Activated CD4-positive, alpha-beta T cell treated with anti-CD3 and anti-CD28 coated beads for 36 hours (primary cell): ENCODE measurements around the gene PHACTR2. TPM values are rescaled to one million over a fixed set of nuclear protein-coding genes. Genes with fewer than 3 reads are reported as not detected.

Source experiments
- ATAC-seq: fragments of 200-7000 bp; cut with Tn5 transposase; one replicate; pipeline ENCODE4 v1.10.0; 2021; ENCODE audit warnings: mild to moderate bottlenecking, moderate library complexity
- CTCF ChIA-PET: fragments of 350-600 bp; sonication (Branson Sonifier 250); formaldehyde crosslinking; loops from one replicate; lab custom pipeline; 2021; ENCODE audit warnings: antibody characterized with exemption; lab: Charles Lee
- POLR2A ChIA-PET: fragments of 350-600 bp; sonication (Branson Sonifier 250); formaldehyde crosslinking; loops from one replicate; lab custom pipeline; 2021; ENCODE audit warnings: antibody characterized with exemption, inconsistent platforms; lab: Charles Lee
- DNase-seq: peaks from one replicate; pipeline ENCODE4 v3.0.0-alpha.2; 2020
- H3K27ac Mint-ChIP-seq: one replicate; pipeline ENCODE4 v1.8.0; 2021; ENCODE audit warnings: mixed read lengths
- H3K27me3 Mint-ChIP-seq: one replicate; pipeline ENCODE4 v1.8.0; 2021; ENCODE audit warnings: mixed read lengths
- H3K36me3 Mint-ChIP-seq: one replicate; pipeline ENCODE4 v1.8.0; 2021; ENCODE audit warnings: low read depth, mixed read lengths
- H3K4me1 Mint-ChIP-seq: one replicate; pipeline ENCODE4 v1.8.0; 2021; ENCODE audit warnings: mixed read lengths
- H3K4me3 Mint-ChIP-seq: one replicate; pipeline ENCODE4 v1.8.0; 2021; ENCODE audit warnings: mild to moderate bottlenecking, moderate library complexity, mixed read lengths
- H3K9me3 Mint-ChIP-seq: one replicate; pipeline ENCODE4 v1.8.0; 2021; ENCODE audit warnings: low read depth, mixed read lengths
- intact Hi-C, 2 experiments: fragments of 100-400 bp; cut with DNase I in 1 of 2; cut with micrococcal nuclease in 1 of 2; formaldehyde crosslinking; loops; one replicate each; pipeline versions ENCODE4 v1.14.2 to v1.15.1; 2022 to 2024; cut with DNase I, micrococcal nuclease
- total RNA-seq, 2 experiments: library from RNA; stranded (reverse); gene quantifications; one replicate each; pipeline ENCODE4 v1.2.3, GENCODE V29; 2021

Gene PHACTR2
- total RNA-seq, 2 experiments from 2014 or later, result 21.2 to 27.0 TPM

- peaks cover 7% of the 10 kb centered on the region for H3K4me1 Mint-ChIP-seq
- CTCF ChIA-PET, result no interaction called here
- intact Hi-C loops, result no loop called here
- POLR2A ChIA-PET, result no interaction called here
- H3K4me3 Mint-ChIP-seq, result no peak overlapping the region
- no peak for ATAC-seq
- H3K27ac Mint-ChIP-seq, result no peak overlapping the region
- no peaks in the 10 kb centered on the region for H3K27me3 Mint-ChIP-seq
- no peak for DNase-seq
- peaks cover 13% of the 10 kb centered on the region for H3K36me3 Mint-ChIP-seq
- no peaks in the 10 kb centered on the region for H3K9me3 Mint-ChIP-seq
Observed at GRCh38 chr6:143754204-143754603, 76.4 kb downstream of the PHACTR2 start.

- ATAC-seq (no peak), DNase-seq (no peak)
- no peak overlapping the region for H3K4me3 Mint-ChIP-seq
- no peaks in the 10 kb centered on the region for H3K27me3 Mint-ChIP-seq
- H3K9me3 Mint-ChIP-seq, result no peaks in the 10 kb centered on the region
- H3K4me1 Mint-ChIP-seq, result peaks cover 15% of the 10 kb centered on the region
- POLR2A ChIA-PET, result no interaction called here
- CTCF ChIA-PET, result no interaction called here
- H3K36me3 Mint-ChIP-seq, result peaks cover 13% of the 10 kb centered on the region
- intact Hi-C loops, result no loop called here
- H3K27ac Mint-ChIP-seq, result no peak overlapping the region
Observed at GRCh38 chr6:143755301-143755744, 77.6 kb downstream of the PHACTR2 start.

DNA sequence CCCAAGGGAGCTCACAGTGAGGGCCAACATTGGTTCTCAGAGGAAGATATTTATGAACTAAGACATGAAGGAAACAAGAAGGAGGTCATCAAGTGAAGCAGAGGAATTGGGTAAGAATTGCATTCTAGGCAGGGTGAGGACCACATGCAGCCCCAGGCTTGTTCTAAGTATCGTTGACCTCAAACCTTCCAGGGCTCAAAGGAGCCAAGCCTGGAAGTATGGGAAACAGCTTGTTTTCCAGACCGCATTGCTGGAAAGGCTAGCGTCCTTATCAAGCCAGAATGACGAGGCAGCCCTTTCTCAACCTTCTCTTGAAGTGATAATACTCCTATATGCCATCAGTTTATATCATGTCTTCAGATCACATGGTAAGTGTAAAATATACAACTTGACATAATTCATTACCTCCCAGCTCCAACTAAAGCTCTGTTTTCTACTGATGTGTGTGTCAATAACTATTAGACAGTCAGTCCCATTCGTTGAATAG lies 79.6 kb downstream of the PHACTR2 start:
- DNase-seq (no peak), ATAC-seq (no peak)
- no peaks in the 10 kb centered on the region for H3K9me3 Mint-ChIP-seq
- H3K4me3 Mint-ChIP-seq, result no peak overlapping the region
- H3K4me1 Mint-ChIP-seq, result peaks cover 17% of the 10 kb centered on the region
- H3K36me3 Mint-ChIP-seq, result peaks cover 13% of the 10 kb centered on the region
- CTCF ChIA-PET, result interaction anchor here (0.6 kb wide), 1 partner anchor 51 kb away, joined by 3 read pairs; no protein-coding TSS in a partner anchor
- H3K27me3 Mint-ChIP-seq, result no peaks in the 10 kb centered on the region
- POLR2A ChIA-PET, result no interaction called here
- intact Hi-C loops, result no loop called here
- no peak overlapping the region for H3K27ac Mint-ChIP-seq

- peaks cover 17% of the 10 kb centered on the region for H3K4me1 Mint-ChIP-seq
- no peak overlapping the region for H3K4me3 Mint-ChIP-seq
- no peak overlapping the region for H3K27ac Mint-ChIP-seq
- H3K27me3 Mint-ChIP-seq, result no peaks in the 10 kb centered on the region
- ATAC-seq (no peak), DNase-seq (no peak)
- H3K9me3 Mint-ChIP-seq, result no peaks in the 10 kb centered on the region
- ChIA-PET CTCF (interaction anchor here (1.0 kb wide), 1 partner anchor 9 kb away, joined by 3 read pairs; no protein-coding TSS in a partner anchor), POLR2A (no interaction called here)
- H3K36me3 Mint-ChIP-seq, result peaks cover 13% of the 10 kb centered on the region
- intact Hi-C loops, result no loop called here
Observed at GRCh38 chr6:143758551-143758950, 80.8 kb downstream of the PHACTR2 start.

GRCh38 chr6:143759666-143760065 lies 81.9 kb downstream of the PHACTR2 start:
- Mint-ChIP-seq H3K4me3 (no peak overlapping the region), H3K27me3 (no peaks in the 10 kb centered on the region), H3K36me3 (peaks cover 12% of the 10 kb centered on the region), H3K9me3 (no peaks in the 10 kb centered on the region), H3K27ac (no peak overlapping the region), H3K4me1 (peaks cover 17% of the 10 kb centered on the region)
- ChIA-PET CTCF (interaction anchor here (0.7 to 1.0 kb wide), 2 partner anchors 10 to 389 kb away, joined by 3 to 4 read pairs; no protein-coding TSS in a partner anchor), POLR2A (interaction anchor here (0.6 kb wide), 1 partner anchor 25 kb away, joined by 4 read pairs; no protein-coding TSS in a partner anchor)
- intact Hi-C loops, result no loop called here
- ATAC-seq, result no peak
- DNase-seq, result no peak

GRCh38 chr6:143761074-143761473 lies 83.3 kb downstream of the PHACTR2 start:
- Mint-ChIP-seq H3K27ac (no peak overlapping the region), H3K9me3 (no peaks in the 10 kb centered on the region), H3K36me3 (peaks cover 12% of the 10 kb centered on the region), H3K27me3 (no peaks in the 10 kb centered on the region), H3K4me1 (peaks cover 17% of the 10 kb centered on the region), H3K4me3 (no peak overlapping the region)
- ATAC-seq (no peak), DNase-seq (no peak)
- intact Hi-C loops, result no loop called here
- CTCF ChIA-PET, result no interaction called here
- POLR2A ChIA-PET, result no interaction called here

DNA sequence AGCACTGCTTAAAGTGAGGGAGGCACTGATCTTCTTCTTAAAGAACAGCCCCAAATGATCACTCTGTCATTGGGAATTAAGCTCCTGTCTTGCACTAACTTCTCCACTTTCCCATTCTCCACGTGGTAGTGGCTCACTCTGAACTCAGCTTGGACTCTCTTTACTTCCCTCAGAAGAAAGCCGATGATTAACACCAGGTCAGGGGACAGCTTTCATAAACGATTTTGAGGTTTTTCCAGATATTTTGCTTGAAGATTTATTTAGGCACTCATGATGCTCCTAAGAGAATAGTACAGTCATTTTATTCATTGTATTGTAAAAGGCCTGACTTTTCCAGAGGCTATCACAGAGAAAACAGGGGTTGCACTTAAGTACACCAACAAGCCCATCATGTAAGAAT lies 84.4 kb downstream of the PHACTR2 start:
- Mint-ChIP-seq H3K4me3 (no peak overlapping the region), H3K27ac (no peak overlapping the region), H3K27me3 (no peaks in the 10 kb centered on the region), H3K36me3 (peaks cover 17% of the 10 kb centered on the region), H3K9me3 (no peaks in the 10 kb centered on the region), H3K4me1 (peaks cover 17% of the 10 kb centered on the region)
- ChIA-PET POLR2A (no interaction called here), CTCF (interaction anchor here (0.6 kb wide), 1 partner anchor 1449 kb away, joined by 3 read pairs; no protein-coding TSS in a partner anchor)
- ATAC-seq (no peak), DNase-seq (no peak)
- intact Hi-C loops, result no loop called here

GRCh38 chr6:143765422-143766184 lies 87.8 kb downstream of the PHACTR2 start:
- Mint-ChIP-seq H3K4me3 (no peak overlapping the region), H3K9me3 (no peaks in the 10 kb centered on the region), H3K27ac (no peak overlapping the region), H3K36me3 (peaks cover 21% of the 10 kb centered on the region), H3K4me1 (peaks cover 3% of the 10 kb centered on the region), H3K27me3 (no peaks in the 10 kb centered on the region)
- DNase-seq, result no peak
- no peak for ATAC-seq
- intact Hi-C loops, result no loop called here
- POLR2A ChIA-PET, result no interaction called here
- CTCF ChIA-PET, result interaction anchor here (0.6 to 1.8 kb wide), 2 partner anchors 10 to 14 kb away, joined by 3 to 5 read pairs; no protein-coding TSS in a partner anchor

GRCh38 chr6:143766185-143766553 lies 88.4 kb downstream of the PHACTR2 start:
- no peak for DNase-seq
- H3K27ac Mint-ChIP-seq, result no peak overlapping the region
- POLR2A ChIA-PET, result no interaction called here
- H3K36me3 Mint-ChIP-seq, result peaks cover 21% of the 10 kb centered on the region
- no peak overlapping the region for H3K4me3 Mint-ChIP-seq
- intact Hi-C loops, result no loop called here
- H3K27me3 Mint-ChIP-seq, result no peaks in the 10 kb centered on the region
- no peaks in the 10 kb centered on the region for H3K9me3 Mint-ChIP-seq
- no peak for ATAC-seq
- H3K4me1 Mint-ChIP-seq, result peaks cover under 1% of the 10 kb centered on the region
- CTCF ChIA-PET, result interaction anchor here (0.7 kb wide), 1 partner anchor 15 kb away, joined by 5 read pairs; no protein-coding TSS in a partner anchor

GRCh38 chr6:143767433-143767832 lies 89.7 kb downstream of the PHACTR2 start:
- no peak overlapping the region for H3K27ac Mint-ChIP-seq
- no peaks in the 10 kb centered on the region for H3K9me3 Mint-ChIP-seq
- H3K36me3 Mint-ChIP-seq, result peaks cover 23% of the 10 kb centered on the region
- H3K4me3 Mint-ChIP-seq, result no peak overlapping the region
- DNase-seq, result no peak
- ATAC-seq, result no peak
- ChIA-PET CTCF (interaction anchor here (0.6 kb wide), 1 partner anchor 340 kb away, joined by 3 read pairs; no protein-coding TSS in a partner anchor), POLR2A (no interaction called here)
- H3K4me1 Mint-ChIP-seq, result no peaks in the 10 kb centered on the region
- intact Hi-C loops, result no loop called here
- H3K27me3 Mint-ChIP-seq, result no peaks in the 10 kb centered on the region

DNA sequence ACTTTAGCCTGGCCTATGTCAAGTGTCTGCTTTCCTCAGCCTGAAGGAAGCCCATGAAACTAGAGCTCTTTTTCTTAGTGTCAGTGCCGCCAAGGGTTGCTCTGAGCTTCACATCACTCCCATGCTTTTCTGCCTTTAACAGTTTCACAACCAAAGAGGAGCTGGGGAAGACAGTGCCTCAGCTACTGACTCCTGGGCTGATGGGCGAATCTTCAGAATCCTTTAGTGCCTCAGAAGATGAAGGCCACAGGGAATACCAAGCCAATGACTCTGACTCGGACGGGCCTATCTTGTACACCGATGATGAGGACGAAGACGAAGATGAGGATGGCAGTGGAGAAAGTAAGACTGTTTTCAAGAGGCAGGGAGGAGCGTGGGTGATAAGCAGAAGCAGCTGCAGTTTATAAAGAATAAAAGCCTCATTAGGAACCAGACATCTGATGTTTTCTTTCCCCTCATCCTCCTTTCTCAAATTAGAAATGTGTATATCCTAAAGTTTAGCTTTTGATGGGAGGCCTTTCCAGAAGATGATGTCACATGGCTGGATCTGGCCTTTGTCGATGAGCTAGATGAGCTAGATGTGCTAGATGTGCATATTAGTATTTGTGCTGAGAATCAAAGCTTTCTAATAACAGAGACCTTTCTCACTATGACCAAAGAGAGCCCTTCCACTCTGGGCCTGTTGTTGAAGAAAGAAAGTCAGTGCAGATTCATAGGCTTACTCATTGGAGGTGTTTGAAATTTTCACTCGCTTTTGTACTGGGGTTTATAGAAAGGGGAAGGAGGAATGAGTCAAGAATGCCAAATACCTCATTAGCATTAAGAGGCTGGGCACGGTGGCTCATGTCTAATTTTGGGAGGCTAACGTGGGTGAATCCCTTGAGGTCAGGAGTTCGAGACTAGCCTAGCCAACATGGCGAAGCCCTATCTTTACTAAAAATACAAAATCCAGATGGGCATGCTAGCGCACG lies 94.6 kb downstream of the PHACTR2 start:
- intact Hi-C loops, result no loop called here
- Mint-ChIP-seq H3K9me3 (no peaks in the 10 kb centered on the region), H3K36me3 (peaks cover 16% of the 10 kb centered on the region), H3K4me3 (no peak overlapping the region), H3K4me1 (peaks cover 3% of the 10 kb centered on the region), H3K27me3 (no peaks in the 10 kb centered on the region), H3K27ac (peak overlapping the region; percentile 44)
- ATAC-seq, result peak; percentile 71
- ChIA-PET CTCF (no interaction called here), POLR2A (no interaction called here)
- no peak for DNase-seq
